Naive thymus-derived CD4-positive, alpha-beta T cell (primary cell): ENCODE data around the gene WWOX. TPM values are rescaled to one million over a fixed set of nuclear protein-coding genes. Genes with fewer than 3 reads are reported as not detected.

Experiments used
- ATAC-seq: fragments of 150-1000 bp; cut with Tn5 transposase; 2 replicates; pipeline ENCODE4 v1.10.0; 2021; ENCODE audit warnings: mild to moderate bottlenecking, moderate library complexity
- CTCF ChIA-PET: fragments of 350-600 bp; sonication (Branson Sonifier 250); formaldehyde crosslinking; loops from one replicate; lab custom pipeline; 2021; ENCODE audit warnings: antibody characterized with exemption; lab: Charles Lee
- POLR2A ChIA-PET: fragments of 350-600 bp; sonication (Branson Sonifier 250); formaldehyde crosslinking; loops from one replicate; lab custom pipeline; 2021; ENCODE audit warnings: antibody characterized with exemption, inconsistent platforms; lab: Charles Lee
- DNase-seq, 9 donors: peaks; one replicate each; pipeline versions ENCODE4 v3.0.0 to v3.0.0-alpha.2; 2020 to 2022; ENCODE audit warnings: mixed read lengths in 1 of 9
- H3K27ac ChIP-seq: one replicate; pipeline ENCODE4 v1.7.0; 2013; ENCODE audit warnings: mild to moderate bottlenecking, low read depth, low read length, moderate library complexity
- H3K27me3 ChIP-seq, 2 donors: one replicate each; pipeline ENCODE4 v1.7.0; 2013; ENCODE audit warnings: low read length in 2 of 2, mild to moderate bottlenecking in 2 of 2, moderate library complexity in 2 of 2; ENCODE audit not compliant: control insufficient read depth in 2 of 2, insufficient read depth in 2 of 2
- H3K36me3 ChIP-seq, 3 experiments: 1 replicate in 2 of 3; 2 replicates in 1 of 3; pipeline ENCODE4 v1.7.0; 2013; ENCODE audit warnings: low read length in 3 of 3, mild to moderate bottlenecking in 3 of 3, moderate library complexity in 1 of 3; ENCODE audit not compliant: insufficient read depth in 3 of 3, control insufficient read depth in 2 of 3
- H3K4me1 ChIP-seq, 2 donors: one replicate each; pipeline ENCODE4 v1.7.0; 2013; ENCODE audit warnings: low read length in 2 of 2, mild to moderate bottlenecking in 2 of 2, moderate library complexity in 1 of 2; ENCODE audit not compliant: control insufficient read depth in 2 of 2, insufficient read depth in 2 of 2
- H3K4me3 ChIP-seq: 2 replicates; pipeline ENCODE4 v1.7.0; 2013; ENCODE audit warnings: mild to moderate bottlenecking, low read length
- H3K9me3 ChIP-seq, 3 experiments: 1 replicate in 2 of 3; 2 replicates in 1 of 3; pipeline ENCODE4 v1.7.0; 2013; ENCODE audit warnings: low read length in 3 of 3; ENCODE audit not compliant: control insufficient read depth in 2 of 3
- H3K27ac Mint-ChIP-seq, 9 donors: one replicate each; pipeline ENCODE4 v1.8.0; 2020 to 2022; ENCODE audit warnings: mixed read lengths in 9 of 9, mild to moderate bottlenecking in 8 of 9, moderate library complexity in 5 of 9, inconsistent platforms in 2 of 9
- H3K27me3 Mint-ChIP-seq, 5 donors: one replicate each; pipeline ENCODE4 v1.8.0; 2021 to 2022; ENCODE audit warnings: mixed read lengths in 5 of 5, mild to moderate bottlenecking in 1 of 5
- H3K36me3 Mint-ChIP-seq, 5 donors: one replicate each; pipeline ENCODE4 v1.8.0; 2020 to 2022; ENCODE audit warnings: mixed read lengths in 5 of 5, mild to moderate bottlenecking in 3 of 5, inconsistent platforms in 1 of 5
- H3K4me1 Mint-ChIP-seq, 7 donors: one replicate each; pipeline ENCODE4 v1.8.0; 2020 to 2022; ENCODE audit warnings: mixed read lengths in 7 of 7, mild to moderate bottlenecking in 3 of 7, inconsistent platforms in 1 of 7
- H3K4me3 Mint-ChIP-seq, 10 donors: one replicate each; pipeline ENCODE4 v1.8.0; 2020 to 2022; ENCODE audit warnings: mild to moderate bottlenecking in 10 of 10, mixed read lengths in 10 of 10, moderate library complexity in 6 of 10, inconsistent platforms in 2 of 10
- H3K9me3 Mint-ChIP-seq, 11 donors: one replicate each; pipeline ENCODE4 v1.8.0; 2020 to 2022; ENCODE audit warnings: mixed read lengths in 11 of 11, mild to moderate bottlenecking in 4 of 11, inconsistent platforms in 1 of 11, moderate library complexity in 1 of 11
- intact Hi-C, 2 donors: fragments of 100-400 bp; cut with micrococcal nuclease; formaldehyde crosslinking; loops; one replicate each; pipeline ENCODE4 v1.15.1; 2023
- polyA plus RNA-seq, 2 donors: library from polyadenylated mRNA; unstranded; fragments of 300-500 nt; fragmentation: Illumina TruSeq; gene quantifications; one replicate each; pipeline ENCODE4 v1.2.3, GENCODE V29; 2021
- total RNA-seq, 6 experiments: library from RNA in 5 of 6; stranded (reverse) in 5 of 6; gene quantifications; 1 replicate in 5 of 6; 2 replicates in 1 of 6; pipeline ENCODE4 v1.2.3 and lab custom pipeline; 2021 to 2026

Gene WWOX
- total and polyA plus RNA-seq, 7 experiments from 2014 or later, result 13.8 to 31.1 (median 20.8) TPM

- H3K4me1 ChIP-seq, result no peaks in the 10 kb centered on the region
- Mint-ChIP-seq H3K27me3 (peaks cover 0 to 12% (median 0%) of the 10 kb centered on the region in 5 donors), H3K36me3 (no peaks in the 10 kb centered on the region), H3K4me1 (peaks cover 3 to 14% (median 8%) of the 10 kb centered on the region in 7 donors), H3K27ac (peak overlapping the region in 1 of 9 donors; percentile 75), H3K4me3 (peak overlapping the region in 3 of 10 donors; percentile 0 to 57 (median 9)), H3K9me3 (no peaks in the 10 kb centered on the region)
- H3K4me3 ChIP-seq, result no peak overlapping the region
- intact Hi-C loops, result loop anchor here in 1 of 2 donors (5.0 kb wide), 1 partner anchor 969 kb away; no protein-coding TSS in a partner anchor
- H3K9me3 ChIP-seq, result no peaks in the 10 kb centered on the region
- CTCF ChIA-PET, result no interaction called here
- H3K27me3 ChIP-seq, result no peaks in the 10 kb centered on the region
- no peaks in the 10 kb centered on the region for H3K36me3 ChIP-seq
- no peak for ATAC-seq
- POLR2A ChIA-PET, result no interaction called here
- no peak for DNase-seq
- H3K27ac ChIP-seq, result no peak overlapping the region
Measured at GRCh38 chr16:78551487-78552085, 452.1 kb downstream of the WWOX start.

GRCh38 chr16:78552106-78552675 lies 452.7 kb downstream of the WWOX start:
- H3K27me3 ChIP-seq, result no peaks in the 10 kb centered on the region
- Mint-ChIP-seq H3K9me3 (no peaks in the 10 kb centered on the region), H3K36me3 (no peaks in the 10 kb centered on the region), H3K4me1 (peaks cover 3 to 14% (median 8%) of the 10 kb centered on the region in 7 donors), H3K27me3 (peaks cover 0 to 12% (median 0%) of the 10 kb centered on the region in 5 donors), H3K4me3 (peak overlapping the region in 1 of 10 donors; percentile 57), H3K27ac (peak overlapping the region in 1 of 9 donors; percentile 43)
- no peaks in the 10 kb centered on the region for H3K36me3 ChIP-seq
- ChIA-PET POLR2A (no interaction called here), CTCF (no interaction called here)
- ATAC-seq (no peak), DNase-seq (no peak)
- no peak overlapping the region for H3K4me3 ChIP-seq
- H3K4me1 ChIP-seq, result no peaks in the 10 kb centered on the region
- intact Hi-C loops, result loop anchor here in 1 of 2 donors (5.0 kb wide), 1 partner anchor 970 kb away; no protein-coding TSS in a partner anchor
- no peaks in the 10 kb centered on the region for H3K9me3 ChIP-seq
- H3K27ac ChIP-seq, result no peak overlapping the region

GRCh38 chr16:78552716-78553115 lies 453.3 kb downstream of the WWOX start:
- peaks cover 0 to 12% (median 0%) of the 10 kb centered on the region in 5 donors for H3K27me3 Mint-ChIP-seq
- Histone ChIP-seq H3K9me3 (no peaks in the 10 kb centered on the region), H3K4me3 (no peak overlapping the region), H3K27ac (no peak overlapping the region), H3K4me1 (no peaks in the 10 kb centered on the region), H3K27me3 (no peaks in the 10 kb centered on the region), H3K36me3 (no peaks in the 10 kb centered on the region)
- no peak overlapping the region for H3K4me3 Mint-ChIP-seq
- H3K9me3 Mint-ChIP-seq, result no peaks in the 10 kb centered on the region
- ATAC-seq (no peak), DNase-seq (no peak)
- intact Hi-C loops, result loop anchor here in 1 of 2 donors (5.0 kb wide), 1 partner anchor 970 kb away; no protein-coding TSS in a partner anchor
- ChIA-PET CTCF (no interaction called here), POLR2A (no interaction called here)
- H3K4me1 Mint-ChIP-seq, result peaks cover 3 to 14% (median 8%) of the 10 kb centered on the region in 7 donors
- H3K36me3 Mint-ChIP-seq, result no peaks in the 10 kb centered on the region
- H3K27ac Mint-ChIP-seq, result no peak overlapping the region

DNA sequence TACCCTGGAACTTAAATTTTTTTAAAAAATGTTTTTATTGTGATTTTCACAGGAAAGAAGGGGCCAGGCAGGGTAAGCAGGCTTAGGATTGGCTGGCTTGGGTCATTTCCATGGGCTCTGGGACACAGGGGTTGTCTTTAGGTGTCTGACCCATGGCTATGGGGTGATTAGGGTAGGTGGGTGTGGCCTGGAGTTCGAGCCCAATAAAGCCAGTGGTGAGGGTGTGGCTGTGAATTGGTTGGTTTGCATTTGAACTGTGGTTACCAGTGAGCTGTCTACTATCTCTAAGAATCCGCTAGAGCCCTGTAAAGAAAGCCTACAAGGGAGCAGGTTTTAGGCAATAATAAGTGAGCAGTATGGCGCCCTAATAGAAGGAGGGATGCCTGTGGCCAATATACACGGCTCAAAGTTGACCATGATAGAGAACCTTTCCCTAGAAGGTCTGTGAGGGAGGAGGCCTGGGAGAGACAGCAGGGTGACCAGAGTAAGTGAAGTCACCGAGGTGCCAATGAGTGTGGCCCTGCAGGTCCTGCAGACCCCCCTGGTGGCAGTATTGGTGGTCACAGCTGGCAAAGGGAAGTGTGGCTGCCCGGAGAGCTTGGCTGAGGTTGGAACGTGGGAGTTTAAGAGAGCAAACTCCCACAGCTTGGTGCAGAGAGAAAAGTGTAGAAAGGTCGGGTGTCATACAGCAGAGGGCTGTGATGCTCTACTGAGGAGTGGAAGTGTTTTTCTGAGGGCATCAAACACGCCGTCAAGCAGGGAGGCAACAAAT lies 454.0 kb downstream of the WWOX start:
- no peak overlapping the region for H3K27ac ChIP-seq
- H3K36me3 ChIP-seq, result no peaks in the 10 kb centered on the region
- no peak overlapping the region for H3K4me3 ChIP-seq
- Mint-ChIP-seq H3K4me3 (no peak overlapping the region), H3K4me1 (peaks cover 3 to 14% (median 8%) of the 10 kb centered on the region in 7 donors), H3K27ac (no peak overlapping the region), H3K27me3 (peaks cover 0 to 12% (median 0%) of the 10 kb centered on the region in 5 donors), H3K9me3 (no peaks in the 10 kb centered on the region), H3K36me3 (no peaks in the 10 kb centered on the region)
- no peaks in the 10 kb centered on the region for H3K9me3 ChIP-seq
- ATAC-seq (no peak), DNase-seq (no peak)
- ChIA-PET POLR2A (no interaction called here), CTCF (no interaction called here)
- intact Hi-C loops, result loop anchor here in 1 of 2 donors (5.0 kb wide), 1 partner anchor 971 kb away; no protein-coding TSS in a partner anchor
- no peaks in the 10 kb centered on the region for H3K4me1 ChIP-seq
- H3K27me3 ChIP-seq, result no peaks in the 10 kb centered on the region

DNA sequence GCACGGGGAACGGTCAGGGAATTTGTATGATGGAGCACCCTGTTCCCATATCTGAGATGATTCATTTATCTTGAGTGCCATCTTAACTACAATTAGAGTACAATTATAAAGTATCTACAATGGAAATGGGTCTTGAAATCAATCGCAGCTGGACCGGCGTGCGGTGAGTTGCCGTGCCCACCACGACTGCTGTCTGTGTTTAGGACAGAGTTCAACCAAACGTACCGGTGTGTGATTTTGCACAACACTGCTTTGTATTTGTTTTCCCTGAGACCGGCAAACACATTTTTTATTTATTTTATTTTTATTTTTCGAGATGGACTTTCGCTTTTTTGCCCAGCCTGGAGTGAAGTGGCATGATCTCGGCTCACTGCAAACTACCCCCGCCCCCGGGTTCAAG lies 457.0 kb downstream of the WWOX start:
- no peaks in the 10 kb centered on the region for H3K27me3 ChIP-seq
- CTCF ChIA-PET, result no interaction called here
- Mint-ChIP-seq H3K27ac (no peak overlapping the region), H3K27me3 (peaks cover 0 to 9% (median 0%) of the 10 kb centered on the region in 5 donors), H3K36me3 (peaks cover 0 to 13% (median 0%) of the 10 kb centered on the region in 5 donors), H3K9me3 (no peaks in the 10 kb centered on the region), H3K4me3 (no peak overlapping the region), H3K4me1 (peaks cover 3 to 14% (median 7%) of the 10 kb centered on the region in 7 donors)
- no peaks in the 10 kb centered on the region for H3K36me3 ChIP-seq
- no peaks in the 10 kb centered on the region for H3K9me3 ChIP-seq
- no peaks in the 10 kb centered on the region for H3K4me1 ChIP-seq
- ATAC-seq (no peak), DNase-seq (no peak)
- POLR2A ChIA-PET, result no interaction called here
- no peak overlapping the region for H3K27ac ChIP-seq
- no peak overlapping the region for H3K4me3 ChIP-seq
- intact Hi-C loops, result no loop called here

- no peak overlapping the region for H3K27ac Mint-ChIP-seq
- no peaks in the 10 kb centered on the region for H3K36me3 ChIP-seq
- DNase-seq (no peak), ATAC-seq (no peak)
- H3K4me3 ChIP-seq, result no peak overlapping the region
- peaks cover 0 to 7% (median 2%) of the 10 kb centered on the region in 7 donors for H3K4me1 Mint-ChIP-seq
- no peaks in the 10 kb centered on the region for H3K27me3 ChIP-seq
- H3K36me3 Mint-ChIP-seq, result peaks cover 0 to 20% (median 11%) of the 10 kb centered on the region in 5 donors
- H3K9me3 ChIP-seq, result no peaks in the 10 kb centered on the region
- H3K9me3 Mint-ChIP-seq, result peaks cover 0 to 10% (median 4%) of the 10 kb centered on the region in 11 donors
- intact Hi-C loops, result no loop called here
- CTCF ChIA-PET, result no interaction called here
- H3K4me1 ChIP-seq, result no peaks in the 10 kb centered on the region
- POLR2A ChIA-PET, result interaction anchor here (1.1 kb wide), 1 partner anchor 15 kb away, joined by 6 read pairs; no protein-coding TSS in a partner anchor
- H3K27me3 Mint-ChIP-seq, result no peaks in the 10 kb centered on the region
- H3K27ac ChIP-seq, result no peak overlapping the region
- H3K4me3 Mint-ChIP-seq, result no peak overlapping the region
Measured at GRCh38 chr16:78560997-78561396, 461.5 kb downstream of the WWOX start.
